Parathyroid adenoma (tissue), 2 donors: Measurements from ENCODE around the gene DCDC2C.

Source experiments
- H2AFZ ChIP-seq: fragments of 300-600 bp; sonication (generic); one replicate; pipeline ENCODE4 v1.7.0; 2017; ENCODE audit warnings: antibody characterized with exemption, mild to moderate bottlenecking
- H3K27ac ChIP-seq: fragments of 300-600 bp; sonication (generic); one replicate; pipeline ENCODE4 v1.7.0; 2017
- H3K27me3 ChIP-seq: fragments of 300-600 bp; sonication (generic); one replicate; pipeline ENCODE4 v1.7.0; 2017; ENCODE audit warnings: low read length; ENCODE audit not compliant: control insufficient read depth, insufficient read depth
- H3K36me3 ChIP-seq: fragments of 300-600 bp; sonication (generic); one replicate; pipeline ENCODE4 v1.7.0; 2017; ENCODE audit warnings: low read length; ENCODE audit not compliant: control insufficient read depth, insufficient read depth
- H3K4me1 ChIP-seq: fragments of 300-600 bp; sonication (generic); one replicate; pipeline ENCODE4 v1.7.0; 2017; ENCODE audit warnings: control low read depth
- H3K4me2 ChIP-seq: fragments of 300-600 bp; sonication (generic); one replicate; pipeline ENCODE4 v1.7.0; 2017; ENCODE audit warnings: low read length
- H3K4me3 ChIP-seq: fragments of 300-600 bp; sonication (generic); one replicate; pipeline ENCODE4 v1.7.0; 2017; ENCODE audit warnings: low read depth, low read length
- H3K79me2 ChIP-seq: fragments of 300-600 bp; sonication (generic); one replicate; pipeline ENCODE4 v1.7.0; 2017; ENCODE audit warnings: control low read depth
- H3K9ac ChIP-seq: fragments of 300-600 bp; sonication (generic); one replicate; pipeline ENCODE4 v1.7.0; 2017; ENCODE audit warnings: mild to moderate bottlenecking
- H3K9me3 ChIP-seq: fragments of 300-600 bp; sonication (generic); one replicate; pipeline ENCODE4 v1.7.0; 2017; ENCODE audit warnings: low read length; ENCODE audit not compliant: control insufficient read depth
- TF ChIP-seq, protein P1 (sequence below): fragments of 300-600 bp; sonication (generic); IDR thresholded peaks from one replicate; pipeline ENCODE4 v1.7.0; 2017; ENCODE audit warnings: antibody characterized with exemption, mild to moderate bottlenecking
- donor health status: primary hyperparathyroidism.

DCDC2C gene

GRCh38 chr2:3725002-3725401, 21.6 kb downstream of the DCDC2C start:
- Histone ChIP-seq H3K4me2 (no peak overlapping the region), H3K27ac (no peak overlapping the region), H3K27me3 (no peaks in the 10 kb centered on the region)

DNA sequence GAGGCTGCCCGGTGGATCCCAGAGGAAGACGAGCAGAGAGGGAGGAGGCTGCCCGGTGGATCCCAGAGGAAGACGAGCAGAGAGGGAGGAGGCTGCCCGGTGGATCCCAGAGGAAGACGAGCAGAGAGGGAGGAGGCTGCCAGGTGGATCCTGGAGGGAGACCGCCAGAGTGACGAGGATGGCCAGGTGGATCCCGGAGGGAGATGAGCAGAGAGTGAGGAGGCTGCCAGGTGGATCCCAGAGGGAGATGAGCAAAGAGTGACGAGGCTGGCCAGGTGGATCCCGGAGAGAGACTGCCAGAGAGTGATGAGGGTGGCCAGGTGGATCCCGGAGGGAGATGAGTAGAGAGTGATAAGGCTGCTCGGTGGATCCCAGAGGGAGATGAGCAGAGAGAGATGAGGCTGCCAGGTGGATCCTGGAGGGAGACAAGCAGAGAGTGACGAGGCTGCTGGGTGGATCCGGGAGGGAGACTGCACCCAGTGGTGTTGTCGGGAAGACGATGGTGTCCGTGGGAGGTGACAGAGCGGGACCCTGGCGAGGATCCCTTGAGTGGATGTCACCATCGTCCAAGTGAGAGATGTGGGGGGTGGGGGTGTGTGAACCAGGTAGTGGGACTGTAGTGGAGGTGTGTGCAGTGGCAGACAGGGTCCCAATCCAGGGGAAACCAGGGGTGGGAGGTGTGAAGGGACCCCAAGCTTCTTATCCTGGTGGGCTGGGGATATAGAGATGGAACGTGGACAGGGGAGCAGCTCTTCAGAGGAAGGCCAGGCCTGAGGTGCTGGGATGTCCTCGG, 22.3 kb downstream of the DCDC2C start:
- no peaks in the 10 kb centered on the region for H3K79me2 ChIP-seq
- no peaks in the 10 kb centered on the region for H3K9me3 ChIP-seq
- no peak overlapping the region for H3K4me3 ChIP-seq
- H3K27ac ChIP-seq: no peak overlapping the region
- H3K27me3 ChIP-seq: no peaks in the 10 kb centered on the region
- no peak overlapping the region for H3K9ac ChIP-seq
- H3K4me1 ChIP-seq: no peaks in the 10 kb centered on the region
- TF ChIP-seq, protein P1, sequence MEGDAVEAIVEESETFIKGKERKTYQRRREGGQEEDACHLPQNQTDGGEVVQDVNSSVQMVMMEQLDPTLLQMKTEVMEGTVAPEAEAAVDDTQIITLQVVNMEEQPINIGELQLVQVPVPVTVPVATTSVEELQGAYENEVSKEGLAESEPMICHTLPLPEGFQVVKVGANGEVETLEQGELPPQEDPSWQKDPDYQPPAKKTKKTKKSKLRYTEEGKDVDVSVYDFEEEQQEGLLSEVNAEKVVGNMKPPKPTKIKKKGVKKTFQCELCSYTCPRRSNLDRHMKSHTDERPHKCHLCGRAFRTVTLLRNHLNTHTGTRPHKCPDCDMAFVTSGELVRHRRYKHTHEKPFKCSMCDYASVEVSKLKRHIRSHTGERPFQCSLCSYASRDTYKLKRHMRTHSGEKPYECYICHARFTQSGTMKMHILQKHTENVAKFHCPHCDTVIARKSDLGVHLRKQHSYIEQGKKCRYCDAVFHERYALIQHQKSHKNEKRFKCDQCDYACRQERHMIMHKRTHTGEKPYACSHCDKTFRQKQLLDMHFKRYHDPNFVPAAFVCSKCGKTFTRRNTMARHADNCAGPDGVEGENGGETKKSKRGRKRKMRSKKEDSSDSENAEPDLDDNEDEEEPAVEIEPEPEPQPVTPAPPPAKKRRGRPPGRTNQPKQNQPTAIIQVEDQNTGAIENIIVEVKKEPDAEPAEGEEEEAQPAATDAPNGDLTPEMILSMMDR: no peak
- no peak overlapping the region for H2AFZ ChIP-seq
- H3K4me2 ChIP-seq: no peak overlapping the region
- no peaks in the 10 kb centered on the region for H3K36me3 ChIP-seq

More at GRCh38 chr2:3725002-3725401, 21.6 kb downstream of the DCDC2C start:
- TF ChIP-seq, protein P1: no peak
- no peak overlapping the region for H3K4me3 ChIP-seq
- no peaks in the 10 kb centered on the region for H3K36me3 ChIP-seq
- H2AFZ ChIP-seq: no peak overlapping the region
- H3K9ac ChIP-seq: no peak overlapping the region
- H3K4me1 ChIP-seq: no peaks in the 10 kb centered on the region
- no peaks in the 10 kb centered on the region for H3K9me3 ChIP-seq
- no peaks in the 10 kb centered on the region for H3K79me2 ChIP-seq

- Histone ChIP-seq H3K4me1 (no peaks in the 10 kb centered on the region), H3K9me3 (no peaks in the 10 kb centered on the region), H2AFZ (no peak overlapping the region), H3K4me3 (no peak overlapping the region), H3K79me2 (no peaks in the 10 kb centered on the region), H3K36me3 (no peaks in the 10 kb centered on the region), H3K27me3 (no peaks in the 10 kb centered on the region), H3K27ac (no peak overlapping the region), H3K4me2 (no peak overlapping the region), H3K9ac (no peak overlapping the region)
- TF ChIP-seq, protein P1: no peak
These were observed 23.1 kb downstream of the DCDC2C start for GRCh38 chr2:3726511-3726910.

DNA sequence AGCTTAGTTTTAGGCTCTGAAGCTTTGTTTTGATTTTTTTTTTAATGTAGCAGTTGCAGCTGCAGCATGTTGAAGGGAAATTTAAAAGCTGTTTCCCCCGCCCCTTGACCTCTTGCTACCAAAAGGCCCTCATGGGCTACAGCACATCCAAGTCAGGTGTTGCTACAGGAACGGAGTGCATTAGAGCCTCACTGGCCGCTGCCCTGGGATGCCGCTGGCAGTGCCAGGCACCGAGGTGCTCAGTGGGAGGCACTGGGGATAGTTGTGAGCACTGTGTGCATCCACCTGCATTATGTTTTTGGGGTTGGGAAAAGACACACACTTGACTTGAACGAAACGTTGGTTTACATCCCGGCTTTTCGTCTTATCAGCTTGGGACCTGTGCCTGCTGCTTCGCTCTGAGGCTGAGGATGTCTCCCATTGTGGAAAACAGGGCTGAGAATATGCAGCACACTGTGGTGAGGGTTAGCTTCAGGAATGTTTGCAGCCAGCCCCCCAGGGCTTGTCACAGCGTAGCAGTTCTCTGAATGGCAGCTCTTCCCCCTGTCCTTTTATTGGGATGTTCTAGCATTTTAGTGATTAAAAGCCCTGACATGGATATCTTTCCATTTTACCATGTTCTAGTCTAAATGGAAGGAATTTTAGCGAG, 24.1 kb downstream of the DCDC2C start:
- Histone ChIP-seq H3K36me3 (no peaks in the 10 kb centered on the region), H3K4me2 (no peak overlapping the region), H3K4me1 (no peaks in the 10 kb centered on the region), H3K27me3 (no peaks in the 10 kb centered on the region), H3K79me2 (no peaks in the 10 kb centered on the region), H3K27ac (no peak overlapping the region), H2AFZ (peak overlapping the region; percentile 47), H3K9ac (no peak overlapping the region), H3K9me3 (no peaks in the 10 kb centered on the region), H3K4me3 (no peak overlapping the region)
- TF ChIP-seq, protein P1: no peak
